AG10803 (cell line): Measurements from ENCODE around the gene YBX2.
"Not testable (repeated sequence)": the region's sequence is repeated elsewhere in the genome, so short reads cannot be mapped to it uniquely, and the experiment has no call there.

Source experiments
- DNase-seq: peaks from one replicate; pipeline ENCODE4 v3.0.0; 2010; ENCODE audit warnings: low read depth
- H3K4me3 ChIP-seq: 2 replicates; pipeline ENCODE4 v1.5.1; 2011; ENCODE audit warnings: mild to moderate bottlenecking, low read length, control low read depth
- TF ChIP-seq, protein P1 (sequence below): conservative IDR thresholded peaks from 2 replicates; pipeline ENCODE4 v1.5.1; 2011; ENCODE audit warnings: mild to moderate bottlenecking, low read length, control low read depth, inconsistent platforms

The YBX2 gene

DNA sequence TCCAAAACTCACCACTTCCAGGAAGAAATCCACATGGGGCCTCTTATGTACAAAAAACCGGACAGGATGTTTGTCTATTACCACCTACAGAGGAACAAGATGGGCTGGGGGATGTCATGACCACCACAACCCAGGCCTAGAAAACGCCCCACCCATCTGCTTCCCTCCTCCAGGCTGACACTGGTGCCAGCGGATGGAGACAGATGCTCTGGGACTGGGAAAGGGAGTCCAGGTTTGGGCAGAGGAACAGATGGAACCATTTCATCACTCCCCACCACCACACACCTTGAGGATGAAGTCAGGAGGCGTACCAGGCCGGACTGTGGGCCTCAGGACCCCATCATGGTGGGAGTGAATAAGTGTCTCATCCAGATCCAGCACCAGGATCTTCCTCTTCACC, 47.7 kb downstream of the YBX2 start:
- no peak overlapping the region for H3K4me3 ChIP-seq
- DNase-seq, result no peak
- TF ChIP-seq, protein P1, sequence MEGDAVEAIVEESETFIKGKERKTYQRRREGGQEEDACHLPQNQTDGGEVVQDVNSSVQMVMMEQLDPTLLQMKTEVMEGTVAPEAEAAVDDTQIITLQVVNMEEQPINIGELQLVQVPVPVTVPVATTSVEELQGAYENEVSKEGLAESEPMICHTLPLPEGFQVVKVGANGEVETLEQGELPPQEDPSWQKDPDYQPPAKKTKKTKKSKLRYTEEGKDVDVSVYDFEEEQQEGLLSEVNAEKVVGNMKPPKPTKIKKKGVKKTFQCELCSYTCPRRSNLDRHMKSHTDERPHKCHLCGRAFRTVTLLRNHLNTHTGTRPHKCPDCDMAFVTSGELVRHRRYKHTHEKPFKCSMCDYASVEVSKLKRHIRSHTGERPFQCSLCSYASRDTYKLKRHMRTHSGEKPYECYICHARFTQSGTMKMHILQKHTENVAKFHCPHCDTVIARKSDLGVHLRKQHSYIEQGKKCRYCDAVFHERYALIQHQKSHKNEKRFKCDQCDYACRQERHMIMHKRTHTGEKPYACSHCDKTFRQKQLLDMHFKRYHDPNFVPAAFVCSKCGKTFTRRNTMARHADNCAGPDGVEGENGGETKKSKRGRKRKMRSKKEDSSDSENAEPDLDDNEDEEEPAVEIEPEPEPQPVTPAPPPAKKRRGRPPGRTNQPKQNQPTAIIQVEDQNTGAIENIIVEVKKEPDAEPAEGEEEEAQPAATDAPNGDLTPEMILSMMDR, result no peak

DNA sequence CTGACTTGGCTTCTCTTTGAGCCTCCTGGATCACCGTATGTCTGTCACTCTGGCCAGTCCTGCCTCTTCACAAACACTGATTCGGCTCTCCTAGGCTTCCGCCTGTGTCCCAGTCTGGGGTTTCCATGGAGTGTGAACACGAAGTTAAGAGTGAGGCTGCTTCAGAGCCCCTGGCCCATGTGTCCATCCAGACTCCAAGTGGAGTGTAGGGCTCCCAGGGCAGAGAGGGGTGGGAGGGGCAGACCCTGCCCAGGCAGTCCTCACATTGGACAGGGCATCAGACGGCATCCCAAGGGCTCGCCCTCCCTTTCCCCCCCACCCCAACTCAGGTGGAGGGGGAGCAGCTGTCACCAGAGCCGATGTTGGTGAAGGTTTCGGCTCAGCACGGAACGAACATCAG, 50.6 kb downstream of the YBX2 start:
- H3K4me3 ChIP-seq, DNase-seq: not testable (repeated sequence)

DNA sequence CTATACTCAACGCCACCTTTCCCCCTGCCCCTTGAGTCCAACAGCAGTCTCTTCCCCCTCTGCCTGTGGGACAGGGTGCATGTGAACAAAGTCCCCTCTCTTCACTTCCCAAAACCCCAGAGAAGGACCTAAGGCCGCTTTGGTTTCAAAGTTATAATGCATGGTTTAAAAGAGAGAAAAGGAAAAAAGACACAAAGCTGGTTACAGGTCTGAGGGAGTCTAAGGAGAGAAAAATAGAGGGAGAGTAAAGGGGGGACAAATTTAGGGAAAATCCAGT, 51.0 kb downstream of the YBX2 start:
- TF ChIP-seq, protein P1, result no peak
- H3K4me3 ChIP-seq, result peak overlapping the region; percentile 100

DNA sequence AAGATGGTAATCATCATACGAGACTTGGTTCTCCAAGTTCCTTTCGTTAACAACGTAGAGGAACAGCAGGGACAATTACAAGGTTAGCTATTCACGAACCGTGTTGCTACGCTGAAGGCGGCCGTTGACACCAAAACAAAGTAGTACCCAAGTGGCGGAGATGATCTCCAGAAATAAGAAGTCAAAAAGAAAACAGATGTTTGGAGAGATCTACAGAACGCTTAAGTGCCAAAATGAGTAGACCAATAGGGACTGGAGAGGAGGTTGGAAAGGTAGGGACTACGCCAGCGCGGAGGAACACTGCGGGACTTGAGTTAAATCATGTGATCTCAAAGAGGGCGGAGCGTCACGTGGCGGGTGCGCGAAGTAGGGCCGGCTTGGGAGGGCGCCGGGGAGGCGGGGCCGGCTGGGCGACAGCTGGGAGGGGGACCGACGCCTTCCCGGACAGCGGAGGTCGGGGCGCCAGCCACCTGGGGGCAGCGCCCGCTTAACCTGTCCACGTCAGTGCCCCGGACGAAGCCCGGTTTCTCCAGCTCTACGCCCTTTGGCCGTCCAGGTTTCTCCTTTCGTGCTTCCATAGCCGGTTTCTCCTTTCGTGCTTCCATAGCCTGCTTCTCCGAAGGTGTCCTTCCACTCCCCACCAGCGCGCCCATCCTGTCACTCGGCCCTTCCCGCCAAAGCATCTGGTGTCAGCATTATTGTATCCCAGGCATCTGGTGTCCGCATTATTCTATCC, 51.6 kb downstream of the YBX2 start:
- H3K4me3 ChIP-seq, result peak overlapping the region; percentile 100
- TF ChIP-seq, protein P1, result no peak
- peak; percentile 97 for DNase-seq

More for the DNA sequence above, 51.0 kb downstream of the YBX2 start:
- DNase-seq, result no peak

DNA sequence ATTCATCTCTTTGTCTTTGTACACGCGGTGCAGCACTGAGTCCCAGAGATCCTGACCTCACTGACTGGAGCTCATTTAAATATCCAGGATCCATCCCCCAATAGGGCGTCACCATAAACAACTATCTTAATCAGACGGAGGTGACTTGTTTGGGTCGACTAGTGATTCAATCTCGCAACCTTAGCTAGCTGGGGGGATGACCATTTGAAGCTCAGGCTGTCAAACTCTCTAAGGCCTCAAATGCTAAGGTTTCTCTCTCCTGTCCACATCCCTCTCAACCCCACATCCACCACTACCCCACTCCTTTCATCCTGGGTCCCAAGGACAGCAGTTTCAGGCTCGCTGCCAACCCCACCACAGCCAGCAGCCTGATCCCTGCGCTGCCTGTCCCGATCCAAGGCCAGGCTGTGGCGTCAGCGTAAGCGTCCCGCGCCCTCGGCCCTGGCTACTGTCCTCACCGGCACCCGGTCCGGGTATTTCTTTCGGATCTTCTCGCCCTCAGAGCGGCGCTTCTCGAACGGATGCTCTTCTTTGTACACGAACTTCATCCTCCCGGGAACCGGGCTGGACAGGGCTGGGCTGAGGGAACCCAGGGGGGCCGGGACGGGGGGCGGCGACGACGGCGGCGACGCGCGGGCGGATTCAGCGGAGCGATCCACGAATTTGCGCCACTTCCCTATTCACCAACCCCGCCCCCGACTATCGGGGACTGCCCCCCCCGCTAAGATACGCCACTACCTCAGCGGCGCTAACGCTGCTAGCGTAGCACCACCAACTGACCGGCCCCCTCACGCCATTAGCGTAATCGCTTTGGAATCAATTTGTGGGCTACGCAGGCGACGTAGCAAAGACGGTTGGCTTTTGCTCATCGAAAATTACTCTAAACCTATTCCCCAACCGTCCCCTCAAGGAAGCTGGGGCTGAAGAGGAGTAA, 52.4 kb downstream of the YBX2 start, which contains the start of gene GABARAP:
Gene GABARAP, minus strand, starts transcription at position 667 of the 934 bp plus-strand sequence. Its CDS starts 119 bp downstream, at position 548.
- H3K4me3 ChIP-seq, result peak within 1 kb of the TSS; percentile 100
- peak; percentile 92 for DNase-seq
- TF ChIP-seq, protein P1, result no peak

DNA sequence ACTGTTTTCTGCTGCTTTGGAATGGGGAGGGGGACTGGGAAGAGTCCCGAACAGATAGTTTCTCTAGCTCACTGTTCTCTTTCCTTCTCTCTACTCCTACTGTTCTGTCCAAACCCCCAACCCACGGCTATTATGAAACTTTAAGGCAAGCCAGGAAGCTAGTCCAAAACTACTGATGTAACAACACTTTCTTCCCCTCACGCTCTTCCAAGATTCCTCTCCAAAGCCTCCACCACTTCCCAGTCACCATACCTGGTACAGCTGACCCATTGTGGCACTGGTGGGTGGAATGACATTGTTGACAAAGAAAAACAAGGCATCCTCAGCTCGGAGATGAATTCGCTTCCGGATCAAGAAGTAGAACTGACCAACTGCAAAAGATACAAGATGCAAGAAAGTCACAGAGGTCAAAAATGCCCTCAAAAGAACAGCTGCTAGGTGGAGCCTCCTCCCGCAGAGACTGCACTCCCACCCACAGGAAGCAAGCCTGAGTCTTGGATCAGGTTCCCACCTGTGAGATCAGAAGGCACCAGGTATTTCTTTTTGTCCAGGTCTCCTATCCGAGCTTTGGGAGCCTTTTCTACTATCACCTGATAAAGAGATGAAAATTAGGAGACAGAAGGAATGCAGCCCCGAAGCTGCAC, 53.2 kb downstream of the YBX2 start:
- H3K4me3 ChIP-seq, result peak overlapping the region; percentile 100
- peak; percentile 36 for DNase-seq
- TF ChIP-seq, protein P1, result no peak

DNA sequence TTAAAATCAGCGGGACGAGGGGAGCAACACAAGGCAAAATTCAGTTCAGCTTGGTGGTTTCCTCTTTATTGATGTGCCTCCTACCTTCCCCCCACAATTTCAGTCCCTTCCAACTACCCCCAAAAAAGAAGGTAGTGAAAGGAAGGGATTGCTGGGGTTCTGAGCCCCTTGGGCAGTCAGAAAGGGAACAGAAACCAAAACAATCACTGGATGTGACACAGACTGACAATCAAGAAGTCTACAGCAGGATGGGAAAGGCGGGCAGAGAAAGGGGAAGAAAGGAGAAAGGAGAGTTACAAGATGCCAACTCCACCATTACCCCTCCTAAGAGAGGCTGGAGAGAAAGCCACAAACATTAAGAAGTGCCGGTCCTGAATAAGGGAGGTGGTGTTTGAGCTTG, 54.1 kb downstream of the YBX2 start:
- DNase-seq, result no peak
- peak overlapping the region; percentile 100 for H3K4me3 ChIP-seq

More for the DNA sequence above, 54.1 kb downstream of the YBX2 start:
- TF ChIP-seq, protein P1, result no peak
